CD8-positive, alpha-beta memory T cell (primary cell): ENCODE results near the gene IRF5. TPM values are rescaled to one million over a fixed set of nuclear protein-coding genes. Genes with fewer than 3 reads are reported as not detected.
"Not testable (repeated sequence)": the region's sequence is repeated elsewhere in the genome, so short reads cannot be mapped to it uniquely, and the experiment has no call there.

Source experiments
- CTCF ChIA-PET: fragments of 350-600 bp; sonication (Branson Sonifier 250); formaldehyde crosslinking; loops from one replicate; lab custom pipeline; 2021; ENCODE audit warnings: antibody characterized with exemption; lab: Charles Lee
- POLR2A ChIA-PET: fragments of 350-600 bp; sonication (Branson Sonifier 250); formaldehyde crosslinking; loops from one replicate; lab custom pipeline; 2021; ENCODE audit warnings: antibody characterized with exemption; lab: Charles Lee
- DNase-seq, 5 donors: peaks; one replicate each; pipeline versions ENCODE4 v3.0.0 to v3.0.0-alpha.2; 2020 to 2022; ENCODE audit warnings: mixed read lengths in 1 of 5
- H3K27ac ChIP-seq: one replicate; pipeline ENCODE4 v1.7.0; 2013; ENCODE audit warnings: low read depth, mild to moderate bottlenecking, low read length, moderate library complexity
- H3K27me3 ChIP-seq: 2 replicates; pipeline ENCODE4 v1.7.0; 2013; ENCODE audit warnings: low read length, mild to moderate bottlenecking; ENCODE audit not compliant: insufficient read depth, poor library complexity, severe bottlenecking
- H3K36me3 ChIP-seq: 2 replicates; pipeline ENCODE4 v1.7.0; 2013; ENCODE audit warnings: mild to moderate bottlenecking, low read length, moderate library complexity; ENCODE audit not compliant: insufficient read depth
- H3K4me1 ChIP-seq: 2 replicates; pipeline ENCODE4 v1.7.0; 2013; ENCODE audit warnings: mild to moderate bottlenecking, low read length, moderate library complexity; ENCODE audit not compliant: insufficient read depth
- H3K4me3 ChIP-seq: 2 replicates; pipeline ENCODE4 v1.7.0; 2013; ENCODE audit warnings: mild to moderate bottlenecking, low read length
- H3K9me3 ChIP-seq: 2 replicates; pipeline ENCODE4 v1.7.0; 2013; ENCODE audit warnings: mild to moderate bottlenecking, low read length
- H3K27ac Mint-ChIP-seq, 8 donors: one replicate each; pipeline ENCODE4 v1.8.0; 2020 to 2021; ENCODE audit warnings: mixed read lengths in 8 of 8, mild to moderate bottlenecking in 6 of 8, inconsistent platforms in 3 of 8, moderate library complexity in 3 of 8
- H3K27me3 Mint-ChIP-seq, 2 donors: one replicate each; pipeline ENCODE4 v1.8.0; 2020 to 2021; ENCODE audit warnings: mixed read lengths in 2 of 2, mild to moderate bottlenecking in 1 of 2, moderate library complexity in 1 of 2
- H3K36me3 Mint-ChIP-seq, 3 donors: one replicate each; pipeline ENCODE4 v1.8.0; 2020 to 2021; ENCODE audit warnings: mixed read lengths in 3 of 3, inconsistent platforms in 1 of 3, mild to moderate bottlenecking in 1 of 3
- H3K4me1 Mint-ChIP-seq, 3 donors: one replicate each; pipeline ENCODE4 v1.8.0; 2020 to 2021; ENCODE audit warnings: mixed read lengths in 3 of 3, inconsistent platforms in 1 of 3, mild to moderate bottlenecking in 1 of 3
- H3K4me3 Mint-ChIP-seq, 7 donors: one replicate each; pipeline ENCODE4 v1.8.0; 2020 to 2021; ENCODE audit warnings: mixed read lengths in 7 of 7, mild to moderate bottlenecking in 6 of 7, moderate library complexity in 4 of 7, inconsistent platforms in 2 of 7
- H3K9me3 Mint-ChIP-seq, 5 donors: one replicate each; pipeline ENCODE4 v1.8.0; 2020 to 2022; ENCODE audit warnings: mixed read lengths in 5 of 5, mild to moderate bottlenecking in 3 of 5, moderate library complexity in 2 of 5, inconsistent platforms in 1 of 5
- polyA plus RNA-seq: library from polyadenylated mRNA; unstranded; fragments of 300-500 nt; fragmentation: Illumina TruSeq; gene quantifications from one replicate; pipeline ENCODE4 v1.2.3, GENCODE V29; 2021
- total RNA-seq, 2 experiments: library from RNA; stranded (reverse); gene quantifications; one replicate each; pipeline ENCODE4 v1.2.3, GENCODE V29; 2021

IRF5 gene
- total and polyA plus RNA-seq, 3 experiments from 2014 or later, result 7.1 to 15.2 (median 7.8) TPM

DNA sequence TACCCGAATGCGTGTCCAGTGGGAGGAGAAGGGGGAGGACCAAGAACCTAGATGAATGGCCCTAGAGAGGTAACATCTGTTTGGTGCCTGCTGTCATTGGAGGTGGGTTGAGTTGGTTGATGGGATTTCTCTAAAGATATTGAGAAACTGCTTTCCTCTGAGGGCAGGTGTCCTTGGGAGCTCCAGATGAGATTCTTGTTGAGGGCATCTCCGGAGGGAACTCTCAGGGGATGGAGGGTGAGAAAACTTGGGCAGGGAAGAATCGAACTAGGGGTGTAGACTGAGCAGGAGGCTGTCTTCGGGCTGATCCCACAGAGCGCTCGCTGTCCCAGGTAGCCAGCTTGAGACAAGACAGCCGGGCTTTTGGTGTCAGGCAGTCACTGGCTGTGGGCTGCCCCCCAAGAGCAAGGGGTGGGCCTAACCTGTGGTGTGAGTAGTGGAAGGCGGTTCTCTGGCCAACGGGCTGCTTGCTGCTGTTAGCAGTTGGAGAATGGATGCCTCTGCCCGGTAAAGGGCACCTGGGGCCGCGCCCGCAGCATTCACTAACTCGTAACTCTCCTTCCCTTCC, 3.7 kb downstream of the IRF5 start:
- Mint-ChIP-seq H3K9me3 (no peaks in the 10 kb centered on the region), H3K4me3 (peak overlapping the region; percentile 17 to 90 (median 70)), H3K36me3 (peaks cover 0 to 4% (median 0%) of the 10 kb centered on the region in 3 donors), H3K4me1 (peaks cover 27 to 39% (median 27%) of the 10 kb centered on the region in 3 donors), H3K27ac (peak overlapping the region in 7 of 8 donors; percentile 3 to 82 (median 49)), H3K27me3 (peaks cover 9 to 14% of the 10 kb centered on the region in 2 donors)
- Histone ChIP-seq H3K36me3 (no peaks in the 10 kb centered on the region), H3K4me1 (peaks cover 8% of the 10 kb centered on the region), H3K27me3 (peaks cover 14% of the 10 kb centered on the region), H3K27ac (no peak overlapping the region), H3K4me3 (no peak overlapping the region), H3K9me3 (no peaks in the 10 kb centered on the region)
- DNase-seq, result no peak
- CTCF ChIA-PET, result no interaction called here
- POLR2A ChIA-PET, result no interaction called here

- no peak overlapping the region for H3K27ac Mint-ChIP-seq
- Histone ChIP-seq H3K4me3 (no peak overlapping the region), H3K36me3 (no peaks in the 10 kb centered on the region), H3K4me1 (peaks cover 8% of the 10 kb centered on the region), H3K9me3 (no peaks in the 10 kb centered on the region), H3K27ac (no peak overlapping the region), H3K27me3 (peaks cover 14% of the 10 kb centered on the region)
- CTCF ChIA-PET, result no interaction called here
- H3K9me3 Mint-ChIP-seq, result no peaks in the 10 kb centered on the region
- H3K27me3 Mint-ChIP-seq, result peaks cover 5 to 10% of the 10 kb centered on the region in 2 donors
- no peak overlapping the region for H3K4me3 Mint-ChIP-seq
- no peak for DNase-seq
- POLR2A ChIA-PET, result no interaction called here
- peaks cover 0 to 4% (median 0%) of the 10 kb centered on the region in 3 donors for H3K36me3 Mint-ChIP-seq
- peaks cover 23 to 36% (median 25%) of the 10 kb centered on the region in 3 donors for H3K4me1 Mint-ChIP-seq
These were observed 4.3 kb downstream of the IRF5 start for GRCh38 chr7:128941946-128942526.

DNA sequence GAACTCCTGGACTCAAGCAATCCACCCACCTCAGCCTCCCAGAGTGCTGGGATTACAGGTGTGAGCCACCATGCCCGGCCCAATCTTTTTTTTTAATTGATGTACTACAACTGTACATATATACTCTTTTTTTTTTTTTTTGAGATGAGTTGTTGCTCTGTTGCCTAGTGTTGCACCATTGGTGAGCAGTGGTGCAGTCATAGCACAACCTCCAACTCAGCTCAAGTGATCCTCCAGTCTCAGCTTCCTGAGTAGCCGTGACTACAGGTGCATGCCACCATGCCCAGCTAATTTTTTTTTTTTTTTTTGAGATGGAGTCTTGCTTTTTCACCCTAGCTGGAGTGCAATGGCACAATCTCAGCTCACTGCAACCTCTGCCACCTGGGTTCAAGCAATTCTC, 5.5 kb downstream of the IRF5 start:
- POLR2A ChIA-PET, H3K36me3 ChIP-seq, H3K9me3 ChIP-seq, H3K9me3 Mint-ChIP-seq, DNase-seq, H3K4me1 ChIP-seq, H3K27me3 Mint-ChIP-seq, H3K27me3 ChIP-seq, H3K36me3 Mint-ChIP-seq, CTCF ChIA-PET, H3K4me3 Mint-ChIP-seq, H3K4me3 ChIP-seq, H3K27ac ChIP-seq: not testable (repeated sequence)
- Mint-ChIP-seq H3K27ac (peak overlapping the region in 1 of 8 donors; percentile 36), H3K4me1 (peaks cover 20 to 30% (median 22%) of the 10 kb centered on the region in 3 donors)

DNA sequence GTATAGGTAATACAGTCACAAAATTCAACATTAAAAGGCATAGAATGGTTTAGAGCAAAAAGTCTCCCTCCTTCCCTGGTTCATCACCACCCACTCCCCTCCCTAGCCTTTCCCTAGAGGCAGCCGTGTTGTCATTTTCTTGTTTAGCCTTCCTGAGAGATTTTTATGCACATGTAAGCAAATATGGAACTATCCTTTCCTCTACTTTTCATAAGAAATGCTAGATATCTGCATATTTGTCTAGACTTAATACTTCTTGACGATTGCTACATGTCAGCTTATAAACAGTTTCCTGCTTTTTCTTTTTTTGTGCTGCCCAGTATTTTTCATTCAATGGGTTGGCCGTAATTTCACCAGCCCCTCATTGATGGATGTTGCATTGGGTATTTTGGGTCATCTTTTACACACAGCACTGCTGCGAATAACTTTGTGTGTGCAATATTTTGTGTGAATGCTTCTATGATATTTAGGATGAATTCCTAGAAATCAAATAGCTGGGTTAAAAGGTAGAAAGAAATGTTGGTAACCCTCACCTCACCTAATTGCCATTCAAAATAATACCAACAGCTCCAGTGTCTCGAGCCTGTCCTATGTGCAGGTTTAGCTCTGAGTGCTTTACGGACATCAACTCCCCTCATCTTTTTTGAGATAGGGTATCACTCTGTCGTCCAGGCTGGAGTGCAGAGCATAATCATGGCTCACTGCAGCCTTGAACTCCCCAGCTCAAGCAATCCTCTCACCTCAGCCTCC, 6.9 kb downstream of the IRF5 start:
- Mint-ChIP-seq H3K27me3 (no peaks in the 10 kb centered on the region), H3K4me1 (peaks cover 15 to 18% (median 17%) of the 10 kb centered on the region in 3 donors), H3K36me3 (peaks cover 0 to 3% (median 0%) of the 10 kb centered on the region in 3 donors), H3K27ac (no peak overlapping the region), H3K4me3 (peak overlapping the region in 1 of 7 donors; percentile 66), H3K9me3 (no peaks in the 10 kb centered on the region)
- peaks cover 3% of the 10 kb centered on the region for H3K27me3 ChIP-seq
- no peak overlapping the region for H3K27ac ChIP-seq
- no peaks in the 10 kb centered on the region for H3K36me3 ChIP-seq
- no peak overlapping the region for H3K4me3 ChIP-seq
- peaks cover 2% of the 10 kb centered on the region for H3K4me1 ChIP-seq
- DNase-seq, result no peak
- POLR2A ChIA-PET, result no interaction called here
- H3K9me3 ChIP-seq, result no peaks in the 10 kb centered on the region
- CTCF ChIA-PET, result no interaction called here

- no peak for DNase-seq
- POLR2A ChIA-PET, result no interaction called here
- H3K36me3 ChIP-seq, result no peaks in the 10 kb centered on the region
These were observed 8.1 kb downstream of the IRF5 start for GRCh38 chr7:128945668-128946366.

GRCh38 chr7:128946936-128947830, 9.5 kb downstream of the IRF5 start:
- Mint-ChIP-seq H3K4me1 (no peaks in the 10 kb centered on the region), H3K27me3 (no peaks in the 10 kb centered on the region), H3K27ac (peak overlapping the region in 1 of 8 donors; percentile 80), H3K9me3 (no peaks in the 10 kb centered on the region), H3K36me3 (peaks cover 0 to 12% (median 2%) of the 10 kb centered on the region in 3 donors), H3K4me3 (no peak overlapping the region)
- Histone ChIP-seq H3K27me3 (no peaks in the 10 kb centered on the region), H3K9me3 (no peaks in the 10 kb centered on the region), H3K4me1 (no peaks in the 10 kb centered on the region), H3K27ac (no peak overlapping the region), H3K36me3 (no peaks in the 10 kb centered on the region), H3K4me3 (no peak overlapping the region)
- ChIA-PET POLR2A (no interaction called here), CTCF (interaction anchor here (1.1 to 1.5 kb wide), 2 partner anchors 9 to 12 kb away, joined by 3 to 6 read pairs; no protein-coding TSS in a partner anchor)
- DNase-seq, result peak in 1 of 5 donors; percentile 50

More at GRCh38 chr7:128945668-128946366, 8.1 kb downstream of the IRF5 start:
- Histone ChIP-seq H3K4me1 (no peaks in the 10 kb centered on the region), H3K9me3 (no peaks in the 10 kb centered on the region), H3K27ac (no peak overlapping the region), H3K27me3 (no peaks in the 10 kb centered on the region), H3K4me3 (no peak overlapping the region)
- Mint-ChIP-seq H3K27ac (no peak overlapping the region), H3K27me3 (no peaks in the 10 kb centered on the region), H3K4me1 (peaks cover 7 to 8% (median 7%) of the 10 kb centered on the region in 3 donors), H3K9me3 (no peaks in the 10 kb centered on the region), H3K4me3 (no peak overlapping the region), H3K36me3 (peaks cover 0 to 3% (median 0%) of the 10 kb centered on the region in 3 donors)
- CTCF ChIA-PET, result no interaction called here

DNA sequence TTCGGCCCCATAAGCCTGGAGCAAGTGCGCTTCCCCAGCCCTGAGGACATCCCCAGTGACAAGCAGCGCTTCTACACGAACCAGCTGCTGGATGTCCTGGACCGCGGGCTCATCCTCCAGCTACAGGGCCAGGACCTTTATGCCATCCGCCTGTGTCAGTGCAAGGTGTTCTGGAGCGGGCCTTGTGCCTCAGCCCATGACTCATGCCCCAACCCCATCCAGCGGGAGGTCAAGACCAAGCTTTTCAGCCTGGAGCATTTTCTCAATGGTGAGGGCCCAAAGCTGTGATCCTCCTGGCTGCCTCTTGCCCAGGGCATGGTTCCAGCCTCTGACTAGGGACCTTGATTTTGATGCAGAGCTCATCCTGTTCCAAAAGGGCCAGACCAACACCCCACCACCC, 10.1 kb downstream of the IRF5 start:
- Histone ChIP-seq H3K4me3 (no peak overlapping the region), H3K9me3 (no peaks in the 10 kb centered on the region), H3K4me1 (no peaks in the 10 kb centered on the region), H3K27me3 (no peaks in the 10 kb centered on the region), H3K27ac (no peak overlapping the region), H3K36me3 (peaks cover 3% of the 10 kb centered on the region)
- no peaks in the 10 kb centered on the region for H3K4me1 Mint-ChIP-seq
- ChIA-PET CTCF (interaction anchor here (1.1 to 1.5 kb wide), 2 partner anchors 8 to 11 kb away, joined by 3 to 6 read pairs; no protein-coding TSS in a partner anchor), POLR2A (no interaction called here)
- peaks cover 0 to 19% (median 4%) of the 10 kb centered on the region in 3 donors for H3K36me3 Mint-ChIP-seq
- no peaks in the 10 kb centered on the region for H3K9me3 Mint-ChIP-seq
- H3K27ac Mint-ChIP-seq, result no peak overlapping the region
- DNase-seq, result no peak
- H3K27me3 Mint-ChIP-seq, result no peaks in the 10 kb centered on the region
- H3K4me3 Mint-ChIP-seq, result no peak overlapping the region
